ENCODE results near the gene PRMT1.

PRMT1 gene

GRCh38 chr19:49652551-49653465, 24.3 kb upstream of the PRMT1 start:
- Histone ChIP-seq H3K27ac (no peak overlapping the region), H3K4me1 (ENCODE audit: low read depth, poor library complexity, severe bottlenecking) (no peaks in the 10 kb centered on the region), H3K79me2 (ENCODE audit: insufficient read depth, low read depth) (no peaks in the 10 kb centered on the region), H3K36me3 (ENCODE audit: insufficient read depth) (peaks cover 3% of the 10 kb centered on the region; the same call in 1 of the 2 replicates), H3K4me3 (IDR thresholded peaks at IDR 0.05; ENCODE audit: insufficient read depth, low read depth, low read length) (no peak overlapping the region), H2AFZ (ENCODE audit: low read depth) (no peak overlapping the region), H3K27me3 (ENCODE audit: insufficient read depth, low read depth) (no peaks in the 10 kb centered on the region), H3K9ac (no peak overlapping the region), H3K4me2 (no peak overlapping the region), H4K20me1 (ENCODE audit: insufficient read depth) (no peaks in the 10 kb centered on the region)
- TF ChIP-seq CTCF (conservative IDR thresholded peaks at IDR 0.05; ENCODE audit: low read depth, low read length) = no peak

GRCh38 chr19:49653466-49653806, 23.6 kb upstream of the PRMT1 start:
- no peak for TF ChIP-seq CTCF (conservative IDR thresholded peaks at IDR 0.05; ENCODE audit: low read depth, low read length)
- H4K20me1 ChIP-seq (ENCODE audit: insufficient read depth) = no peaks in the 10 kb centered on the region
- 0 out of 2 replicates have a peak, but pooled peaks cover 3% of the 10 kb centered on the region for H3K36me3 ChIP-seq (ENCODE audit: insufficient read depth)
- no peaks in the 10 kb centered on the region for H3K27me3 ChIP-seq (ENCODE audit: insufficient read depth, low read depth)
- no peak overlapping the region for H3K9ac ChIP-seq
- no peak overlapping the region for H2AFZ ChIP-seq (ENCODE audit: low read depth)
- H3K4me1 ChIP-seq (ENCODE audit: low read depth, poor library complexity, severe bottlenecking) = no peaks in the 10 kb centered on the region
- H3K4me3 ChIP-seq (IDR thresholded peaks at IDR 0.05; ENCODE audit: insufficient read depth, low read depth, low read length) = no peak overlapping the region
- H3K4me2 ChIP-seq = no peak overlapping the region
- H3K79me2 ChIP-seq (ENCODE audit: insufficient read depth, low read depth) = no peaks in the 10 kb centered on the region; the same call in 1 of the 2 replicates
- H3K27ac ChIP-seq = no peak overlapping the region

GRCh38 chr19:49654581-49654980, 22.5 kb upstream of the PRMT1 start:
- TF ChIP-seq CTCF (conservative IDR thresholded peaks at IDR 0.05; ENCODE audit: low read depth, low read length) = no peak
- Histone ChIP-seq H3K4me1 (ENCODE audit: low read depth, poor library complexity, severe bottlenecking) (no peaks in the 10 kb centered on the region), H4K20me1 (ENCODE audit: insufficient read depth) (no peaks in the 10 kb centered on the region), H3K9ac (no peak overlapping the region), H3K4me2 (no peak overlapping the region), H3K79me2 (ENCODE audit: insufficient read depth, low read depth) (no peaks in the 10 kb centered on the region; the same call in 1 of the 2 replicates), H3K4me3 (IDR thresholded peaks at IDR 0.05; ENCODE audit: insufficient read depth, low read depth, low read length) (no peak overlapping the region), H2AFZ (ENCODE audit: low read depth) (no peak overlapping the region), H3K27ac (no peak overlapping the region), H3K27me3 (ENCODE audit: insufficient read depth, low read depth) (no peaks in the 10 kb centered on the region), H3K36me3 (ENCODE audit: insufficient read depth) (0 out of 2 replicates have a peak, but pooled peaks cover 3% of the 10 kb centered on the region)

GRCh38 chr19:49655570-49656455, 21.3 kb upstream of the PRMT1 start:
- no peaks in the 10 kb centered on the region for H3K4me1 ChIP-seq (ENCODE audit: low read depth, poor library complexity, severe bottlenecking)
- no peaks in the 10 kb centered on the region for H4K20me1 ChIP-seq (ENCODE audit: insufficient read depth)
- H3K36me3 ChIP-seq (ENCODE audit: insufficient read depth) = 0 out of 2 replicates have a peak, but pooled peaks cover 3% of the 10 kb centered on the region
- TF ChIP-seq CTCF (conservative IDR thresholded peaks at IDR 0.05; ENCODE audit: low read depth, low read length) = no peak
- no peak overlapping the region for H2AFZ ChIP-seq (ENCODE audit: low read depth)
- H3K4me3 ChIP-seq (IDR thresholded peaks at IDR 0.05; ENCODE audit: insufficient read depth, low read depth, low read length) = no peak overlapping the region
- H3K27ac ChIP-seq = no peak overlapping the region
- no peaks in the 10 kb centered on the region for H3K27me3 ChIP-seq (ENCODE audit: insufficient read depth, low read depth)
- no peak overlapping the region for H3K4me2 ChIP-seq
- H3K79me2 ChIP-seq (ENCODE audit: insufficient read depth, low read depth) = no peaks in the 10 kb centered on the region; the same call in 1 of the 2 replicates
- H3K9ac ChIP-seq = no peak overlapping the region

Data from KMS-11 (cell line).